DOHH2 (cell line): ENCODE data around the gene CTTN.

Experiments
- EZH2phosphoT487 ChIP-seq: fragments of 200-600 bp; sonication (generic); IDR thresholded peaks from 2 replicates; pipeline ENCODE4 v1.6.1; 2017; ENCODE audit warnings: borderline replicate concordance, mild to moderate bottlenecking, antibody characterized with exemption, low read length, moderate library complexity, mixed read lengths
- TF ChIP-seq, protein P1 (sequence below): fragments of 200-600 bp; sonication (generic); IDR thresholded peaks from one replicate; pipeline ENCODE4 v1.5.1; 2014; ENCODE audit warnings: antibody characterized with exemption, mild to moderate bottlenecking, low read depth, low read length; ENCODE audit not compliant: poor library complexity, severe bottlenecking

DNA sequence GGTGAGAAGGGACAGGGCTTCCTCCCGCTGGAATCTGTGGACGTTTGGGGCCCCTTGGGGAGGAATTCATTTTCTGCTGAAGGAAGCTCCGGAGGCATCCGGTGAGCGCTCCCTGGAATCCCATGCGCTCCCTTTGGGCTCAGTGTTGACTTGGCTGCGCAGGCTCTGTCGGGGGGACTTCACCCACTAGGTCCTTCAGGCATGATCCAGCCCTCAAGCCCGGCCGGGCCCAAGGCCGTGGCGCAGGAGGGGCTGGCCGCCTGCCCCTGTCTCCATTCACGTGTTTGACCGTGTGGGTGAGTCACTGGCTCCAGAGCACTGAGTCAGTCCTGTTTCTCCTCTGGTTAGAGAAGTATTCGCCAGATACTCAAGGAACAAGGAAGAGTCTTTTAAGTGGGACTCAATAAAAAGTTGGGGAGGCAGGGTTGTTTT is 1.4 kb downstream of the CTTN start:
- TF ChIP-seq, protein P1, sequence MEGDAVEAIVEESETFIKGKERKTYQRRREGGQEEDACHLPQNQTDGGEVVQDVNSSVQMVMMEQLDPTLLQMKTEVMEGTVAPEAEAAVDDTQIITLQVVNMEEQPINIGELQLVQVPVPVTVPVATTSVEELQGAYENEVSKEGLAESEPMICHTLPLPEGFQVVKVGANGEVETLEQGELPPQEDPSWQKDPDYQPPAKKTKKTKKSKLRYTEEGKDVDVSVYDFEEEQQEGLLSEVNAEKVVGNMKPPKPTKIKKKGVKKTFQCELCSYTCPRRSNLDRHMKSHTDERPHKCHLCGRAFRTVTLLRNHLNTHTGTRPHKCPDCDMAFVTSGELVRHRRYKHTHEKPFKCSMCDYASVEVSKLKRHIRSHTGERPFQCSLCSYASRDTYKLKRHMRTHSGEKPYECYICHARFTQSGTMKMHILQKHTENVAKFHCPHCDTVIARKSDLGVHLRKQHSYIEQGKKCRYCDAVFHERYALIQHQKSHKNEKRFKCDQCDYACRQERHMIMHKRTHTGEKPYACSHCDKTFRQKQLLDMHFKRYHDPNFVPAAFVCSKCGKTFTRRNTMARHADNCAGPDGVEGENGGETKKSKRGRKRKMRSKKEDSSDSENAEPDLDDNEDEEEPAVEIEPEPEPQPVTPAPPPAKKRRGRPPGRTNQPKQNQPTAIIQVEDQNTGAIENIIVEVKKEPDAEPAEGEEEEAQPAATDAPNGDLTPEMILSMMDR = no peak
- TF ChIP-seq EZH2phosphoT487 = no peak
